Endothelial cell of umbilical vein (primary cell): ENCODE data around the gene SHROOM4. TPM values are rescaled to one million over a fixed set of nuclear protein-coding genes. Genes with fewer than 3 reads are reported as not detected.
A peak's percentile ranks its signal among the peaks of the same experiment; 100 is the strongest.

Experiments used
- Bru-seq: library from RNA; stranded (reverse); fragments of 400-500 nt; gene quantifications from one replicate; lab custom pipeline; 2021; lab: Mats Ljungman, UMichigan
- BruChase-seq, 2 experiments: library from RNA; stranded (reverse); fragments of 400-500 nt; gene quantifications; one replicate each; lab custom pipeline; 2021; lab: Mats Ljungman, UMichigan
- BruUV-seq: library from RNA; stranded (reverse); fragments of 400-500 nt; replicated peaks from 2 replicates; lab custom pipeline; 2021; lab: Mats Ljungman, UMichigan
- CTCF ChIA-PET: fragments of 300-600, 350-600 bp; sonication (Branson Sonifier 250); formaldehyde crosslinking; loops from one replicate; lab custom pipeline; 2021; ENCODE audit warnings: antibody characterized with exemption, inconsistent platforms; lab: Charles Lee
- POLR2A ChIA-PET: fragments of 300-600, 350-600 bp; sonication (Branson Sonifier 250); formaldehyde crosslinking; loops from one replicate; lab custom pipeline; 2021; ENCODE audit warnings: antibody characterized with exemption, inconsistent platforms; lab: Charles Lee
- DNase-seq: peaks from one replicate; pipeline ENCODE4 v3.0.0-alpha.2; 2011; ENCODE audit warnings: low read depth, low spot score
- FAIRE-seq: peaks from 2 replicates; lab custom pipeline; 2011; peaks lifted over from hg19 to GRCh38; lab: Jason Lieb, UNC
- H2AFZ ChIP-seq: 2 replicates; pipeline ENCODE4 v1.6.0; 2012; ENCODE audit warnings: low read depth, low read length, control low read depth, inconsistent platforms
- H3K27ac ChIP-seq: 2 replicates; pipeline ENCODE4 v1.5.1; 2011; ENCODE audit warnings: low read depth, mild to moderate bottlenecking, control low read depth, low read length, moderate library complexity; ENCODE audit not compliant: insufficient read depth
- H3K27me3 ChIP-seq, 2 experiments: 2 replicates each; pipeline versions ENCODE4 v1.6.0 to v1.6.1; 2011; ENCODE audit warnings: low read length in 2 of 2, mixed read lengths in 1 of 2; ENCODE audit not compliant: control insufficient read depth in 2 of 2, insufficient read depth in 2 of 2
- H3K36me3 ChIP-seq, 2 experiments: 2 replicates in 1 of 2; 3 replicates in 1 of 2; pipeline ENCODE4 v1.5.1; 2011; ENCODE audit warnings: low read length in 2 of 2, mild to moderate bottlenecking in 1 of 2, moderate library complexity in 1 of 2; ENCODE audit not compliant: control insufficient read depth in 2 of 2, insufficient read depth in 2 of 2; ENCODE audit errors: extremely low read depth in 1 of 2
- H3K4me1 ChIP-seq: 3 replicates; pipeline ENCODE4 v1.5.1; 2011; ENCODE audit warnings: mild to moderate bottlenecking, low read length; ENCODE audit not compliant: control insufficient read depth, insufficient read depth; ENCODE audit errors: extremely low read depth
- H3K4me2 ChIP-seq: 2 replicates; pipeline ENCODE4 v1.6.1; 2011; ENCODE audit warnings: low read length, control low read depth, mixed read lengths; ENCODE audit not compliant: insufficient read depth
- H3K4me3 ChIP-seq, 3 experiments: fragments of 200-600 bp in 1 of 3; sonication (generic), shearing (Covaris generic) in 1 of 3; replicated peaks in 1 of 3; 2 replicates each; pipeline ENCODE4 v1.5.1; 2011 to 2016; ENCODE audit warnings: control low read depth in 3 of 3, low read length in 3 of 3, mild to moderate bottlenecking in 2 of 3, inconsistent platforms in 1 of 3, low read depth in 1 of 3, moderate library complexity in 1 of 3; ENCODE audit not compliant: insufficient read depth in 1 of 3
- H3K79me2 ChIP-seq: 2 replicates; pipeline ENCODE4 v1.6.0; 2012; ENCODE audit warnings: low read length, inconsistent platforms; ENCODE audit not compliant: control insufficient read depth, insufficient read depth
- H3K9ac ChIP-seq: replicated peaks from 2 replicates; pipeline ENCODE3; 2011; ENCODE audit warnings: low read length, control low read depth; ENCODE audit not compliant: insufficient read depth; ENCODE audit errors: extremely low read depth
- H3K9me1 ChIP-seq: replicated peaks from 3 replicates; pipeline ENCODE4 v1.6.0; 2011; ENCODE audit warnings: mild to moderate bottlenecking, low read length; ENCODE audit not compliant: control insufficient read depth, insufficient read depth; ENCODE audit errors: extremely low read depth
- H3K9me3 ChIP-seq: replicated peaks from 2 replicates; pipeline ENCODE4 v1.5.1; 2012; ENCODE audit warnings: low read length, inconsistent platforms; ENCODE audit not compliant: control insufficient read depth, insufficient read depth
- H4K20me1 ChIP-seq: replicated peaks from 2 replicates; pipeline ENCODE3; 2011; ENCODE audit warnings: mild to moderate bottlenecking, low read length; ENCODE audit not compliant: control insufficient read depth, insufficient read depth; ENCODE audit errors: extremely low read depth
- CTCF ChIP-seq, 2 donors: IDR thresholded peaks; 1 replicate in 1 of 2; 2 replicates in 1 of 2; pipeline ENCODE4 v1.5.1; 2011; ENCODE audit warnings: low read length in 2 of 2, mild to moderate bottlenecking in 2 of 2, moderate library complexity in 2 of 2, control low read depth in 1 of 2, inconsistent platforms in 1 of 2, low read depth in 1 of 2; ENCODE audit not compliant: insufficient read depth in 1 of 2; ENCODE audit errors: extremely low read depth in 1 of 2
- EZH2 ChIP-seq: IDR thresholded peaks from 2 replicates; pipeline ENCODE4 v1.6.1; 2012; ENCODE audit warnings: borderline replicate concordance, low read depth, mild to moderate bottlenecking, moderate library complexity, low read length, inconsistent platforms; ENCODE audit not compliant: severe bottlenecking
- FOS ChIP-seq: IDR thresholded peaks from 2 replicates; pipeline ENCODE4 v1.6.1; 2011; ENCODE audit warnings: mild to moderate bottlenecking, low read length, moderate library complexity, borderline replicate concordance; ENCODE audit not compliant: insufficient read depth
- GATA2 ChIP-seq: IDR thresholded peaks from 2 replicates; pipeline ENCODE4 v1.7.0; 2011; ENCODE audit warnings: low read depth, mild to moderate bottlenecking, moderate library complexity, mixed read lengths, low read length; ENCODE audit not compliant: insufficient read length, insufficient read depth
- JUN ChIP-seq: IDR thresholded peaks from 2 replicates; pipeline ENCODE4 v1.6.1; 2011; ENCODE audit warnings: borderline replicate concordance, low read depth; ENCODE audit not compliant: insufficient read length, insufficient read depth
- MAX ChIP-seq: IDR thresholded peaks from 2 replicates; pipeline ENCODE4 v1.6.1; 2011; ENCODE audit not compliant: insufficient read depth, insufficient read length
- MYC ChIP-seq: IDR thresholded peaks from one replicate; pipeline ENCODE4 v1.6.1; 2011; ENCODE audit warnings: mild to moderate bottlenecking, low read depth, low read length
- POLR2A ChIP-seq: IDR thresholded peaks from 2 replicates; pipeline ENCODE4 v1.6.1; 2012; ENCODE audit warnings: low read depth, mild to moderate bottlenecking, control low read depth, low read length
- POLR2AphosphoS5 ChIP-seq: IDR thresholded peaks from 2 replicates; pipeline ENCODE4 v1.6.1; 2012; ENCODE audit warnings: low read depth, mild to moderate bottlenecking, control low read depth, low read length, moderate library complexity; ENCODE audit not compliant: insufficient read depth
- dilution Hi-C: fragments of 300-500 bp; cut with MboI; formaldehyde crosslinking; loops from one replicate; pipeline ENCODE4 v1.15.0; 2019; ENCODE audit warnings: low sequenced_read_pairs; ENCODE audit not compliant: extremely low pct_ligation_motif_present
- intact Hi-C: fragments of 100-400 bp; cut with micrococcal nuclease; formaldehyde crosslinking; loops from one replicate; pipeline ENCODE4 v1.10.0; 2022
- long read RNA-seq: library from polyadenylated mRNA; stranded (forward); transcript quantifications from one replicate; pipeline ENCODE4 v2.0.0, GENCODE V29; 2021
- polyA minus RNA-seq, 3 experiments: library from RNA; depleted of rRNA, polyadenylated mRNA; stranded (reverse); fragments of >200 nt; gene quantifications; 1 replicate in 1 of 3; 2 replicates in 2 of 3; pipeline ENCODE4 v1.2.3, GENCODE V29; 2011
- polyA plus RNA-seq, 4 experiments: library from polyadenylated mRNA; depleted of rRNA in 3 of 4; stranded (reverse) in 3 of 4; unstranded in 1 of 4; fragments of >200 nt; gene quantifications; 2 replicates each; pipeline versions ENCODE4 v1.2.1 to v1.2.3, GENCODE V29; 2011 to 2012; ENCODE audit warnings: missing spikeins in 1 of 4
- total RNA-seq: library from RNA; stranded (reverse); gene quantifications from 2 replicates; pipeline ENCODE4 v1.2.3, GENCODE V29; 2021

SHROOM4 gene
- 57.5 and 58.7 TPM in 2 replicates for total RNA-seq
- polyA plus RNA-seq, result 29.7 and 29.8 TPM in 2 replicates
- 25.0 and 28.6 TPM in 2 replicates for polyA plus RNA-seq (2011; cell fraction: cytosol; rRNA removed)
- polyA plus RNA-seq (2011; cell fraction: nucleus; rRNA removed), result 68.3 and 70.6 TPM in 2 replicates
- 22.9 and 24.3 TPM in 2 replicates for polyA plus RNA-seq (2012)
- 102 and 110 TPM in 2 replicates for polyA minus RNA-seq
- polyA minus RNA-seq (2011; cell fraction: cytosol; rRNA and poly(A)+ RNA removed), result not detected
- polyA minus RNA-seq (2011; cell fraction: nucleus; rRNA and poly(A)+ RNA removed), result 66.5 and 84.4 TPM in 2 replicates
- percentile 76 among the genes with signal in this experiment for Bru-seq, nascent RNA
- percentile 74 among the genes with signal in this experiment for BruChase-seq, experiment 1, labeled RNA remaining after a 6-hour chase
- BruChase-seq, experiment 2, labeled RNA remaining after a 2-hour chase, result percentile 75 among the genes with signal in this experiment
- long read RNA-seq, partial matches to known transcripts, result 4 of 42 reads
- long read RNA-seq, other reads (novel, unspliced or antisense), result 38 of 42 reads

- dilution Hi-C loops, result no loop called here
- Histone ChIP-seq H3K9me3 (no peaks in the 10 kb centered on the region), H3K4me2 (peak within 1 kb of the TSS; percentile 81), H3K9me1 (no peaks in the 10 kb centered on the region), H3K36me3 (no peaks in the 10 kb centered on the region), H3K4me1 (peaks cover 22% of the 10 kb centered on the region), H2AFZ (peak within 1 kb of the TSS; percentile 80), H3K27me3 (no peaks in the 10 kb centered on the region), H3K4me3 (peak within 1 kb of the TSS; percentile 51 to 63 (median 52)), H3K79me2 (peaks cover 23% of the 10 kb centered on the region), H4K20me1 (no peaks in the 10 kb centered on the region), H3K27ac (peak within 1 kb of the TSS; percentile 96), H3K9ac (peak within 1 kb of the TSS; percentile 89)
- BruUV-seq, result no TSS peak
- intact Hi-C loops, result loop anchor here (1.0 to 2.0 kb wide), 4 partner anchors 15 to 89 kb away; no protein-coding TSS in a partner anchor
- TF ChIP-seq FOS (no peak), MYC (no peak), EZH2 (no peak), POLR2AphosphoS5 (no peak), CTCF (IDR thresholded peaks at IDR 0.05; ENCODE audit: extremely low read depth in 1 of 2, insufficient read depth in 1 of 2, low read depth in 1 of 2, low read length in 2 of 2) (no peak), POLR2A (no peak), MAX (no peak), GATA2 (no peak), JUN (no peak)
- FAIRE-seq, result peak; percentile 92
- POLR2A ChIA-PET, result interaction anchor here (2.1 kb wide), 1 partner anchor 15 kb away, joined by 5 read pairs; no protein-coding TSS in a partner anchor
- peak; percentile 90 for DNase-seq
- CTCF ChIA-PET, result interaction anchor here (0.7 to 3.1 kb wide), 5 partner anchors 12 to 90 kb away, joined by 3 to 14 read pairs (median 4); no protein-coding TSS in a partner anchor
These were observed at the start of gene SHROOM4 for GRCh38 chrX:50813843-50814661. TSS of gene SHROOM4 (minus strand) at chrX:50814194. CDS start at chrX:50814018, 176 bp downstream.
